HG02884 (cell line): ENCODE results near the gene TNRC18.

Experiments
- ATAC-seq: cut with Tn5 transposase; IDR thresholded peaks from one replicate; pipeline ENCODE4 v1.9.1; 2021; ENCODE audit warnings: mild to moderate bottlenecking, moderate library complexity; ENCODE audit not compliant: unreplicated experiment

Gene TNRC18

GRCh38 chr7:5452470-5452899, 28.9 kb upstream of the TNRC18 start:
- ATAC-seq, result no peak

DNA sequence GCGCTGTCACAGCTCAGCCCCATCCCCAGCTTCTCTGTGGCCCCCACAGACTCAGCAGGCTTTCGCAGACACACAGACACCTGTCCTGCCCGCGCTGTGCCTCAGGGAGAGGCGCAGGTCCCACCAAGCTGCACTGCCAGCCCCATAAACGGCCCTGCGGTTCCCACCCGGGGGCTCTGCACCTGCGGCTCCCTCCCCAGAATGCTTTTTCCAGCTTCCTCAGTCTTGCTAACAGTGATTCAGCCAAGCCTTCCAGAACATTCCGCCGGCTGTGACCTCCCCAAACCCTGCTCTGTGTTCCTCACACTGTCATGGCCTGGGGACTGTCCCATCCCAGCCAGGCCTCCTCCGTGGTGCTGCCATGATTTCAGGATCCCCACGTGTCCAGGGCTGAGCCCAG, 27.8 kb upstream of the TNRC18 start:
- ATAC-seq, result no peak

GRCh38 chr7:5450549-5451327, 27.1 kb upstream of the TNRC18 start:
- ATAC-seq, result no peak

- no peak for ATAC-seq
These were observed 24.9 kb upstream of the TNRC18 start for GRCh38 chr7:5448378-5449037.

DNA sequence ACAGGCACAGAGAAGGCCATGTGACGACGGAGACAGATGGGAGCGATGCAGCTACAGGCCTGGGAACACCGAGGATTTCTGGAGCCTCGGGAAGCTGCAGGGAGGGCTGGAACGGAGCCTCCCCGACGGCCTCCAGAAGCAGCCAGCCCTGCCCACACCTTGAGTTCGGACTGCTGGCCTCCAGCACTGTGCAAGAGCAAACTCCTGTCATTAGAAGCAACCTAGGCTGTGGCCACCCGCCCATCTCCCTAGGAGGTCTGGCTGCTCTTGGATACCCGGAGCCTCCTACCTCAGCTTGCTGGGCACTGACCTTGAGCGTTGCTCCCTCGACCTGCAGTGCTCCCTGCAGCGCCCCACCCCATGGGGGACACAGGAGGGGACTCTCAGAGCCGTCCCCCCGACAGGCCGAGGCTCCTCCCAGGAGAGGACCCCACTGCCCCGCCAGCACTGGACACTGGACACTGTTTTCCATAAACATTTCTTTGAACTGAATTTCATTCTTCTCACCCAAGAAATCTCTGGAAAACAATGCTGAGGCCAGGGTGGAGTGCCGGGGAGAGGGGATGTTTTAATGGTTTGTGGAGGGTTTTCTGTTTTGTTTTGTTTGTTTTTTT, 22.5 kb upstream of the TNRC18 start:
- ATAC-seq, result no peak

GRCh38 chr7:5443678-5444077, 20.0 kb upstream of the TNRC18 start:
- ATAC-seq, result no peak

- ATAC-seq, result no peak
These were observed 19.2 kb upstream of the TNRC18 start for GRCh38 chr7:5442757-5443305.

- no peak for ATAC-seq
These were observed 18.3 kb upstream of the TNRC18 start for GRCh38 chr7:5441840-5442503.

GRCh38 chr7:5439572-5440496, 16.2 kb upstream of the TNRC18 start:
- ATAC-seq, result no peak

DNA sequence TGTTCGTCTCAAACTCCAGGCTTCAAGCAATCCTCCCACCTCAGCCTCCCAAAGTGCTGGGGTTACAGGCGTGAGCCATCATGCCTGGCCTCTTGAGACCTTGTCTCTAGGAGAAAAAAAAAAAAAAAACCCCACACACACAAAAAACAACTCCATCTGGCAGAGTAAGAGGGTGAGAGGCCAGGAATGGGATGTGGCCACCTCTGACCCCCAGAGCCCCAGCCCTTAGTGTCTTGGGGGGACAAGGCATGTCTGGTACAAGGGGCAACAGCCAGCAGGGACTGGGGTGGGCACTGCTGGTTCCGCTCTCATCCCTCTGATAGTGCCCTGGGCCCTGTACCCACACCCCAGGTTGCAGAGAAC, 15.6 kb upstream of the TNRC18 start:
- no peak for ATAC-seq

DNA sequence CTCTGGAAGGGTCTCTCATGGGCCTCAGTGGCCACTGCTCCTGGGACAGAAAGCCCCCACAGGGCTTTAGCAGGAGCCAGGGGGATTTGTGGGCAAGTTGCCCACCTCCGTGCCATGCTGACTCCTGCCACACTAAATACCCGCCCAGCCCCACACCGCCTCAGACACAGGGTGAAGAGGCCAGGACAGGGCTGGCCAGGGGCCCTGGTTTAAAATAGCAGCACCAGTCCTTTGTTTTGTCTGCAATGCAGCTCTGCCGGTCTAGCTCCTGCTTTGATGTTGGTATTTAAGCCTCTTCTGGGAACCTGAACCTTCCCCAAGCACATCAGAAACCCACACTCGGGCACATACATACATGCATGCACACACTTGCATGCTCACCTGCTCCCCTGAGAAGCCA, 14.4 kb upstream of the TNRC18 start:
- ATAC-seq, result no peak

GRCh38 chr7:5437348-5437892, 13.8 kb upstream of the TNRC18 start:
- ATAC-seq, result no peak

DNA sequence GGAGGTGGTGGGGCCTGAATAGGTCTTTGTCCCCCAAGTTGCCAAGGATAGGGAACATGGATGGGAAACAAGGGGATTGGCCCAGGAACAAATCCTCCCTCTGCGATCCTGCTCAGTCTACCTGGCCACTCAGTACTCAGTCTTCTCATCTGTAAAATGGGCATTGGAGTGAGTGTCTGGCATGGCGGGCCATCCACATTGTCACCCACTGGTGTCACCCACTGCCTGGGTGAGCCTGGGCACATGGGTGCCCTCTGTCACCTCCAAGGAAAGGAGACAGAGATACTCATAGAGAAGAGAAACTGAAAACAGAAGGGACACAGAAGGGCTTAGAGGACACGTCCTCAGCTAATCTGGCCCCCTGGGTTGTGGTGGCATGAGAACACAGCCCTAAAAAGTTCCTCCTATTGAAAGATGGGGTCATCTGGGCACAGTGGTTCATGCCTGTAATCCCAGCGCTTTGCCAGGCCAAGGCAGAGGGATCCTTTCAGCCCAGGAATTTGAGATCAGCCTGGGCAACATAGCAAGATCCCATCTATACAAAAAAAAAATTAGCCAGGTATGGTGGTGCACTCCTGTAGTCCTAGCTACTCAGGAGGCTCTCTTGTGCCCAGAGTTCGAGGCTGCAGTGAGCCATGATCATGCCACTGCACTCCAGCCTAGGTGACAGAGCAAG, 12.5 kb upstream of the TNRC18 start:
- no peak for ATAC-seq

GRCh38 chr7:5435291-5436002, 11.8 kb upstream of the TNRC18 start:
- no peak for ATAC-seq

GRCh38 chr7:5433181-5433580, 9.5 kb upstream of the TNRC18 start:
- ATAC-seq, result no peak

DNA sequence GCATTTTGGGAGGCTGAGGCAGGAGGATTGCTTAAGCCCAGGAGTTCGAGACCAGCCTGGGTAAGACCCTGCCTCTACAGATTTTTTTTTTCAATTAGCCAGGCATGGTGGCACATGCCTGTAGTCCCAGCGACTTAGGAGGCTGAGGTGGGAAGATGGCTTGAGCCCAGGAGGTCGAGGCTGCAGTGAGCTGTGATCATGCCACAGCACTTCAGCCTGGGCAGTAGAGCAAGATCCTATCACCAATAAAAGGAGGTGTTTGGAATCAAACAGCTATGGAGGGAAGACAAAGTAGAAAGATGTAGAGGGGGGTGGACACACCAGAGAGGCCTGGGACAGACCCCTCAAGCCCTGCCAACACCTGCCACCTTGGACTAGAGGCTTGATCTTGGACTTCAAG, 9.1 kb upstream of the TNRC18 start:
- ATAC-seq, result no peak

DNA sequence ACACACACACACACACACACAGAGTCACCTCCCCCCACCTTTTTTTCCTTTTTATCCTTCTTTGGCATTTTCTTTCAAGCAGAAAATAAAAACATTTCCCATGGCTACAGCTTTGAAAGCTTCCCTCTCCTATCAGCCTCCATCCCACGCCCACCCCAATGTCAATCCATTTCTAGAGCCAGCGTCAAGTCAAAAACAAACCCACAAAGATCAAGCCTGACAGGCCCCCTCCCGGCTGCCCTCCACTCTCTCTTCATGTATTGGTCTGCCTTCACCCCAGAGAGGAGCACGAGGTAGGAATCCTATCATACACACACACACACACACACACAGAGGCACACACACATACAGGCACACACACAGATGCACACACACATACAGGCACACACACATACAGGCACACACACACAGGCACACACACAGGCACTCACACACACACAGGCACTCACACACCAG, 8.0 kb upstream of the TNRC18 start:
- ATAC-seq, result no peak

DNA sequence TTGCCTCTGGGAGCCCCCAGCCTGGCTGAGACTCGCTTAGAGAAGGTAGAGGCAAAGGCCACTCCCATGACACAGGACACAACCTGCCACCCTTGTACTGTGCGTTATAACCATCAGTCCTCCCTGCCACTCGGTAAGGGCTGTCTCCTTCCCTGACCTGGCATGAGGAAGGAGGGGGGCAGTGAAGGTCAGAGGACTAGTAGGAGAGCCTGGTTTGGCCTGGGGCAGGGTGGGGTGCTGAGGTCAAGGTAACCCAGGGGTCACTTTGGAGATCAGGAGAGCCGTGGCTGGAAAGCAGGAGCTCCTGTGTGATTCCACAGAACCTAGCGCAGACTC, 6.9 kb upstream of the TNRC18 start:
- no peak for ATAC-seq
